T-helper 22 cell (primary cell): ENCODE results near the gene BAIAP2.

Source experiments
- DNase-seq: peaks from one replicate; pipeline ENCODE4 v3.0.0-alpha.2; 2020; ENCODE audit warnings: low read depth

BAIAP2 gene

GRCh38 chr17:81053041-81053970 is 18.4 kb downstream of the BAIAP2 start:
- no peak for DNase-seq

- no peak for DNase-seq
These were observed 19.4 kb downstream of the BAIAP2 start for GRCh38 chr17:81054308-81054707.

GRCh38 chr17:81054881-81055370 is 20.0 kb downstream of the BAIAP2 start:
- DNase-seq: no peak

GRCh38 chr17:81056312-81056711 is 21.4 kb downstream of the BAIAP2 start:
- no peak for DNase-seq

GRCh38 chr17:81057079-81057730 is 22.3 kb downstream of the BAIAP2 start:
- no peak for DNase-seq

GRCh38 chr17:81057777-81058176 is 22.8 kb downstream of the BAIAP2 start:
- no peak for DNase-seq

- no peak for DNase-seq
These were observed 23.4 kb downstream of the BAIAP2 start for GRCh38 chr17:81058263-81058871.

- DNase-seq: no peak
These were observed 24.1 kb downstream of the BAIAP2 start for GRCh38 chr17:81059026-81059425.

GRCh38 chr17:81060416-81060815 is 25.5 kb downstream of the BAIAP2 start:
- DNase-seq: no peak

- no peak for DNase-seq
These were observed 26.2 kb downstream of the BAIAP2 start for GRCh38 chr17:81061027-81061735.

- no peak for DNase-seq
These were observed 27.2 kb downstream of the BAIAP2 start for GRCh38 chr17:81062014-81062780.

- no peak for DNase-seq
These were observed 28.4 kb downstream of the BAIAP2 start for GRCh38 chr17:81063106-81064093.

GRCh38 chr17:81064678-81065475 is 29.9 kb downstream of the BAIAP2 start:
- DNase-seq: no peak

- no peak for DNase-seq
These were observed 30.5 kb downstream of the BAIAP2 start for GRCh38 chr17:81065500-81065899.

- DNase-seq: no peak
These were observed 31.1 kb downstream of the BAIAP2 start for GRCh38 chr17:81066072-81066471.

GRCh38 chr17:81066771-81067315 is 31.9 kb downstream of the BAIAP2 start:
- DNase-seq: no peak

- DNase-seq: no peak
These were observed 32.5 kb downstream of the BAIAP2 start for GRCh38 chr17:81067391-81067811.

GRCh38 chr17:81068411-81069134 is 33.6 kb downstream of the BAIAP2 start:
- no peak for DNase-seq
